GM21528 (cell line): ENCODE measurements around the gene PKIG.

ENCODE experiments used
- ATAC-seq: cut with Tn5 transposase; IDR thresholded peaks from one replicate; pipeline ENCODE4 v1.9.1; 2021; ENCODE audit warnings: mild to moderate bottlenecking, moderate library complexity; ENCODE audit not compliant: unreplicated experiment, low FRiP score

The PKIG gene

GRCh38 chr20:44615876-44616603, 33.7 kb downstream of the PKIG start:
- no peak for ATAC-seq

GRCh38 chr20:44616604-44616964, 34.2 kb downstream of the PKIG start:
- no peak for ATAC-seq

GRCh38 chr20:44618318-44618731, 35.9 kb downstream of the PKIG start:
- no peak for ATAC-seq

- no peak for ATAC-seq
These were observed 36.9 kb downstream of the PKIG start for GRCh38 chr20:44619294-44619693.

GRCh38 chr20:44620030-44620429, 37.7 kb downstream of the PKIG start:
- no peak for ATAC-seq

- no peak for ATAC-seq
These were observed 38.9 kb downstream of the PKIG start for GRCh38 chr20:44621325-44621724.

- ATAC-seq = no peak
These were observed 39.6 kb downstream of the PKIG start for GRCh38 chr20:44621939-44622338.

GRCh38 chr20:44622501-44623270, 40.3 kb downstream of the PKIG start:
- ATAC-seq = no peak

GRCh38 chr20:44624152-44624551, 41.8 kb downstream of the PKIG start:
- ATAC-seq = no peak

- no peak for ATAC-seq
These were observed 42.4 kb downstream of the PKIG start for GRCh38 chr20:44624743-44625271.

GRCh38 chr20:44625361-44625760, 43.0 kb downstream of the PKIG start:
- ATAC-seq = no peak

GRCh38 chr20:44626278-44626677, 43.9 kb downstream of the PKIG start:
- no peak for ATAC-seq

GRCh38 chr20:44627364-44628010, 45.1 kb downstream of the PKIG start:
- no peak for ATAC-seq

GRCh38 chr20:44629017-44629385, 46.6 kb downstream of the PKIG start:
- ATAC-seq = no peak

GRCh38 chr20:44629542-44629941, 47.2 kb downstream of the PKIG start:
- no peak for ATAC-seq

GRCh38 chr20:44630297-44630696, 47.9 kb downstream of the PKIG start:
- ATAC-seq = no peak

- no peak for ATAC-seq
These were observed 49.8 kb downstream of the PKIG start for GRCh38 chr20:44632103-44632752.

GRCh38 chr20:44633187-44633810, 50.9 kb downstream of the PKIG start:
- no peak for ATAC-seq

GRCh38 chr20:44633872-44634600, 51.7 kb downstream of the PKIG start:
- no peak for ATAC-seq

- ATAC-seq = no peak
These were observed 53.5 kb downstream of the PKIG start for GRCh38 chr20:44635877-44636276.
